Peyer's patch (tissue), 4 donors: ENCODE data around the gene FGFBP2. TPM values are rescaled to one million over a fixed set of nuclear protein-coding genes. Genes with fewer than 3 reads are reported as not detected.

Experiments
- DNase-seq, 3 donors: peaks; one replicate each; pipeline ENCODE4 v3.0.0-alpha.2; 2017 to 2019
- H3K27ac ChIP-seq, 4 donors: fragments of 200-600 bp; sonication (generic); one replicate each; pipeline ENCODE4 v1.5.1; 2016 to 2019
- H3K27me3 ChIP-seq, 2 donors: fragments of 200-600 bp; sonication (generic); one replicate each; pipeline ENCODE4 v1.5.1; 2019
- H3K36me3 ChIP-seq, 3 donors: fragments of 200-600 bp; sonication (generic); one replicate each; pipeline ENCODE4 v1.5.1; 2016 to 2019
- H3K4me1 ChIP-seq, 4 donors: fragments of 200-600 bp; sonication (generic); one replicate each; pipeline ENCODE4 v1.5.1; 2016 to 2019
- H3K4me3 ChIP-seq, 4 donors: fragments of 200-600 bp; sonication (generic); 1 replicate in 3 of 4; 2 replicates in 1 of 4; pipeline ENCODE4 v1.5.1; 2016 to 2019; ENCODE audit warnings: mild to moderate bottlenecking in 1 of 4
- H3K9me3 ChIP-seq, 4 donors: fragments of 200-600 bp; sonication (generic); one replicate each; pipeline ENCODE4 v1.5.1; 2016 to 2019; ENCODE audit warnings: mild to moderate bottlenecking in 1 of 4
- POLR2A ChIP-seq, 2 donors: fragments of 450-650 bp; IDR thresholded peaks; one replicate each; pipeline ENCODE4 v1.5.1; 2017; ENCODE audit warnings: antibody characterized with exemption in 2 of 2, mild to moderate bottlenecking in 2 of 2, moderate library complexity in 2 of 2
- total RNA-seq, 4 donors: library from RNA; depleted of rRNA; stranded (reverse); fragments of >200 nt; gene quantifications; one replicate each; pipeline ENCODE4 v1.1.0, GENCODE V29; 2016
- TF ChIP-seq, protein P1 (sequence below), 6 experiments: fragments of 450-650 bp in 4 of 6; fragments of 200-600 bp in 2 of 6; sonication (generic) in 1 of 6; IDR thresholded peaks; one replicate each; pipeline ENCODE4 v1.5.1; 2017 to 2019; ENCODE audit warnings: antibody characterized with exemption in 6 of 6, mild to moderate bottlenecking in 3 of 6, moderate library complexity in 1 of 6

Gene FGFBP2
- total RNA-seq, 4 donors from 2014 or later, result not detected

DNA sequence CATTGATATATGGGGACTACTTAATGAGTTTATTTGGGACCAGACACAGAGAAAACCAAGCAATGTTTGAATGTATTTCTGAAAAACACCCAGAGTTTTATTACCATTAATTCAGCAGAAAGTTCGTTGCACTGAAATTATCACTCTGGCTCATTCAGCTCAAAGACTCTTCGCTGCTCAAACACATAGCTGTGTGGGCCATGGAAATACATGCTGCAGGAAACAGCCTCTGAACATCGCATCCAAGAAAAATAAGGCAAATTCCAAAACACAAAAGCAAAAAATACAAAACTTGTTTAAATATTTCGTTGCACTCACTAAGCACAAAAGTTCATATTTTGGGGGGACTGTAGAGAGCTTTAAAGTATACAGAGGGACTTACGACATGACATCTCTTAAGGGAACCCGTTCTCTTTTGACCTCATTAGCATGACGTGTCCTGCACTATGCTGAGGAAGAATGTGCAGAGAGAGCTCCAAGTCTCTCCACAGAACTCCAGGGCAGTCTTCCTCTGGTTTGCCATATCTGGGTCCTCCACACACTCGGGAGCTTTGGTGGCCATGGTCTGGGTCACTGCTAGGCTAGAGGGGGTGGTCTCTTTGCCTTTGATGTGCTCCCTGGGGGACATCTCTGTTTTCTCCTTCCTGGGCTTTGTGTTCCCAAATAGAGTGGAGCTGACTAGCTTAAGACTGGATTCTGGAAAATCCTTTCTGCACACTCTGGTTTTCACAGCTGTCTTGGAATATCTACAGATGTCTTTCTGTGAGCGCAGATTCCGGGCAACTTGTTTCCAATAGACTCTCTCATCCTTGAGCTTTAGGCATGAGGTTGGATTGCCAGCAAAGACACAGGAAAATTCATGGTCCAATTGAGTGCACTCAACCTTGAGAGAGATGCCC is 27.2 kb downstream of the FGFBP2 start:
- no peak overlapping the region for H3K4me3 ChIP-seq

DNA sequence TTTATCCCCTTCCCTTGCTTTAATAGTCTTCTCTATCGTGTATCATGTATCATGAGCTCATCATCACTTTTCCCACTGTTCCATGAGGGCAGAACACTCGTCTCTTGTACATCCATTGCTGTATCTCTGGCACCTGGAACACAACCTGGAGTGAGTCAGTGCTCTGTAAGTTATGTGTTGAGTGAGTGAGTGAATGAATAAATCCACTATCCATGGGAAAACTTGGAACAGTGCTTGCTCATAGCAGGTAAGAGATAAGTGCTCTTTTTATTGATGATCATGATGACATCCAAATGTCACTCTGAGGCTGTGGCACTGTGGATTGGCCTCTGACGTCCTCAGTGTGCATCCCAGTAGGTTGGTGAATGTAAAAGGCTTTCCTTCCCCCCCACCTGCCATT is 28.7 kb downstream of the FGFBP2 start:
- Histone ChIP-seq H3K4me3 (no peak overlapping the region), H3K36me3 (no peaks in the 10 kb centered on the region), H3K9me3 (no peaks in the 10 kb centered on the region), H3K27ac (no peak overlapping the region), H3K27me3 (no peaks in the 10 kb centered on the region), H3K4me1 (no peaks in the 10 kb centered on the region)
- TF ChIP-seq POLR2A (IDR thresholded peaks at IDR 0.05), result no peak
- TF ChIP-seq, protein P1, sequence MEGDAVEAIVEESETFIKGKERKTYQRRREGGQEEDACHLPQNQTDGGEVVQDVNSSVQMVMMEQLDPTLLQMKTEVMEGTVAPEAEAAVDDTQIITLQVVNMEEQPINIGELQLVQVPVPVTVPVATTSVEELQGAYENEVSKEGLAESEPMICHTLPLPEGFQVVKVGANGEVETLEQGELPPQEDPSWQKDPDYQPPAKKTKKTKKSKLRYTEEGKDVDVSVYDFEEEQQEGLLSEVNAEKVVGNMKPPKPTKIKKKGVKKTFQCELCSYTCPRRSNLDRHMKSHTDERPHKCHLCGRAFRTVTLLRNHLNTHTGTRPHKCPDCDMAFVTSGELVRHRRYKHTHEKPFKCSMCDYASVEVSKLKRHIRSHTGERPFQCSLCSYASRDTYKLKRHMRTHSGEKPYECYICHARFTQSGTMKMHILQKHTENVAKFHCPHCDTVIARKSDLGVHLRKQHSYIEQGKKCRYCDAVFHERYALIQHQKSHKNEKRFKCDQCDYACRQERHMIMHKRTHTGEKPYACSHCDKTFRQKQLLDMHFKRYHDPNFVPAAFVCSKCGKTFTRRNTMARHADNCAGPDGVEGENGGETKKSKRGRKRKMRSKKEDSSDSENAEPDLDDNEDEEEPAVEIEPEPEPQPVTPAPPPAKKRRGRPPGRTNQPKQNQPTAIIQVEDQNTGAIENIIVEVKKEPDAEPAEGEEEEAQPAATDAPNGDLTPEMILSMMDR (IDR thresholded peaks at IDR 0.05), result no peak
- no peak for DNase-seq

More for the DNA sequence above, 27.2 kb downstream of the FGFBP2 start:
- H3K36me3 ChIP-seq, result no peaks in the 10 kb centered on the region
- no peaks in the 10 kb centered on the region for H3K9me3 ChIP-seq
- no peak overlapping the region for H3K27ac ChIP-seq
- TF ChIP-seq, protein P1 (IDR thresholded peaks at IDR 0.05), result no peak
- TF ChIP-seq POLR2A (IDR thresholded peaks at IDR 0.05), result no peak
- no peaks in the 10 kb centered on the region for H3K27me3 ChIP-seq
- DNase-seq, result no peak
- H3K4me1 ChIP-seq, result no peaks in the 10 kb centered on the region

DNA sequence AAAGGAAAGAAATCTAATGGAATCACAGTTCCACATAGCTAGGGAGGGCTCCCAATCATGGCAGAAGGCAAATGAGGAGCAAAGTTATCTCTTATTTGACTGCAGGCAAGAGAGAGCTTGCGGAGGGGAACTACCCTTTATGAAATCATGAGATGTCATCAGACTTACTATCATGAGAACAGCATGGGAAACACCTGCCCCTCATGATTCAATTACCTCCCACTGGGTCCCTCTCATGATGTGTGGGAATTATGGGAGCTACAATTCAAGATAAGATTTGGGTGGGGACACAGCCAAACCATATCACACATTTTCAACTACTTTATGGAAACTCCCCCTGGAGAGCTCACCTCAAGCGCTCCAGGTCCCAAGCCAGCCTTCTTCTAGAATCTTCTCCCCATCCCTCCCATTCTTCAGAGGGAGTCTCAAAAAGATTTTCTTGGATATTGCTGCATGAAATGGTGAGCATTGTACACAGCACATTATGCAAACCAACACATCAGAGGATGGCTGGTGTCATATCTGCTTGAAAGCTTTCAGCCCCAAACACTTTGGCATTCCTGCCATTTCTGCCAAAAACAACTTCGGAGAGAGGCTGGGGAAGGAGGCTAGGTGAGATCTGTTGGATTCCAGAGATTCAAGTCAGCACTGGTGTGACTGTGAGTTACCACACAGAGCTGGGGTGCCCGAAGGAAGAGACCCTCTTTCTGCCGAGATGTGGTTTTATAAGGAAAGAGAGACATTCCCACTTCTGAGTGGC is 31.3 kb downstream of the FGFBP2 start:
- Histone ChIP-seq H3K9me3 (no peaks in the 10 kb centered on the region), H3K4me1 (no peaks in the 10 kb centered on the region), H3K4me3 (no peak overlapping the region), H3K36me3 (no peaks in the 10 kb centered on the region), H3K27me3 (no peaks in the 10 kb centered on the region), H3K27ac (no peak overlapping the region)
- DNase-seq, result no peak
- TF ChIP-seq POLR2A (IDR thresholded peaks at IDR 0.05), result no peak
- TF ChIP-seq, protein P1 (IDR thresholded peaks at IDR 0.05), result no peak

DNA sequence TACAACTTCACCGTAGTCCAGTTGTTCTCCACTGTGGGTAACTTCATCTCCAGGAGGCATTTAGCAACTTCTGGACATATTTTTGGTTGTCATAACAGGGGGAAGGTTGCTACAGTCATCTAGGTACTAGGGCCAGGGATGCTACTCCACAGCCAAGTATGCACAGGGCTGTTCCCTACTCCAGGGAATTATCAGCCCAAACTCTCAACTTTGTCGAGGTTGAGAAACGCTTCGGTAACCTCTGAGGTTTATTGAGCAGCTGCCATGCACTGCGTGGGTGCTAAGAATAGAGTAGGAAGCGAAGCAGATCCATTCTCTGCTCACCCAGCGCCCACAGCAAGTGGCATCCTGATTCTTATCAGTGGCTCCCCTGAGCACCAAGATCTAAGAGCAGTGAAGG is 32.7 kb downstream of the FGFBP2 start:
- DNase-seq, result no peak
- TF ChIP-seq POLR2A (IDR thresholded peaks at IDR 0.05), result no peak
- TF ChIP-seq, protein P1 (IDR thresholded peaks at IDR 0.05), result no peak
- Histone ChIP-seq H3K4me3 (no peak overlapping the region), H3K4me1 (no peaks in the 10 kb centered on the region), H3K27me3 (no peaks in the 10 kb centered on the region), H3K36me3 (no peaks in the 10 kb centered on the region), H3K9me3 (no peaks in the 10 kb centered on the region), H3K27ac (no peak overlapping the region)

DNA sequence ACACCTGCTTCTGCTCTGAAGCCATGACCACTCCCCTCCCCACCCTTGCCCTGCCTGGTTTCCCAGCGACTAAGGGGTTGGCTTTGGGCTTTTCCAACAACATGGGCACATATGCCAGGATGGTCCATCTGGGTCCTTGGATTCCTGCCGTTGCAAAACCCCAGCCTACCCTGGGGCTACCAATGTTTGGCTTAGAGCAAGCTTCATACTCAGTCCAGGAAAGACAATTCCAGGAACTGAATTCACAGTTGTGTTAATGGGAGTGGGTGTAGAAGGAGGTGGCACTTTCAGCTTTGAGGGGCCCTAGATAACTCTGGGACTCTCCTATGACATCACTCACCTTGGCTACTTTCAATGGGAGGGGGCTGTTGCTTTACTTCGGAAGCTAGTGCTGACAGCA is 33.4 kb downstream of the FGFBP2 start:
- H3K9me3 ChIP-seq, result no peaks in the 10 kb centered on the region
- DNase-seq, result no peak
- H3K27ac ChIP-seq, result no peak overlapping the region
- no peaks in the 10 kb centered on the region for H3K4me1 ChIP-seq
- H3K4me3 ChIP-seq, result no peak overlapping the region
- no peaks in the 10 kb centered on the region for H3K27me3 ChIP-seq
- no peaks in the 10 kb centered on the region for H3K36me3 ChIP-seq
- TF ChIP-seq, protein P1 (IDR thresholded peaks at IDR 0.05), result no peak
- TF ChIP-seq POLR2A (IDR thresholded peaks at IDR 0.05), result no peak
